ENCODE results near the gene KDM5A.
A peak's percentile ranks its signal among the peaks of the same experiment; 100 is the strongest.
"Not testable (repeated sequence)": the region's sequence is repeated elsewhere in the genome, so short reads cannot be mapped to it uniquely, and the experiment has no call there.

The KDM5A gene

GRCh38 chr12:237026-237815 is 151.9 kb downstream of the KDM5A start:
- no peak for DNase-seq

DNA sequence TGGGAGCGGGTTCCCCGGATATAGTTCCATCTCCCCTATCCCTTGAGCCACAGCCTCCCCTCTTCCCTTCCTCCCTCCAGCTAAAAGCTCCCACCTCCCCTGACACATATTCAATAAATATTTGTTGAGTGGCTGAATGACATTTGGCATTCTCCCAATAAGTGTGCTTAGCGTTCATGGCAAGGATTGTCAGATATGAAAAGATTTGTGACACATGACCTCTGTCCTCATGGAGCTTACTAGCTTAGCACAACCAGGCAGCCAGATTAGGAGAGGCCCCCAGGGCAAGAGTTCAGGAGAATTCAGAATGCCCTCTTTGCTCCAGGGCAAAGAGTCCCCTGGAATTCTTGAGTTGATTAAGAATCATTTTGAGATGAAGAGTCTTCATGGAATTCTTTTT is 152.7 kb downstream of the KDM5A start:
- no peak for DNase-seq

DNA sequence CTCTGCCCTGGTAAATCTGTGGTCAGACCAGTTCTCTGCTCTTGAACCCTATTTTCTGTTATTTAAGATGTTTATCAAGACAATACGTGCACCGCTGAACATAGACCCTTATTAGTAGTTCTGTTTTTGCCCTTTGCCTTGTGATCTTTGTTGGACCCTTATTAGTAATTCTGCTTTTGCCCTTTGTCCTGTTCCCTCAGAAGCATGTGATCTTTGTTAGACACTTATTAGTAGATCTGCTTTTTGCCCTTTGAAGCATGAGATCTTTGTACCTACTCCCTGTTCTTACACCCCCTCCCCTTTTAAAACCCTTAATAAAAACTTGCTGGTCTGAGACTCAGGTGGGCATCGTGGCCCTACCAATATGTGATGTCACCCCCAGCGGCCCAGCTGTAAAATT is 153.2 kb downstream of the KDM5A start:
- not testable (repeated sequence) for DNase-seq

GRCh38 chr12:234891-235415 is 154.2 kb downstream of the KDM5A start:
- no peak for DNase-seq

DNA sequence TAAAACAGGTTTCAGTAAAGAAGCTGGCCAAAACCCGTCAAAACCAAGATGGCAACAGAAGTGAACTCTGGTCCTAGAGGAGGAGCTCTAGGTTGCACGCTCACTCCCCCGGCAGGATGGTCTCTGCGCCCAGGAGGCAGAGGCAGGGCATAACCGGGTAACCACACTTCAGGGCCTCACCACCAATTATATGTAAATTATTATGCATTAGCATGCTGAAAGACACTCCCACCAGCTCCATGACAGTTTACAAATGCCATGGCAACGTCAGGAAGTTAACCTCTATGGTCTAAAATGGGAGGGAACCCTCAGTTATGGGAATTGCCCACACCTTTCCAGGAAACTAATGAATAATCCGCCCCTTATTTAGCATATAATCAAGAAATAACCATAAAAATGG is 155.1 kb downstream of the KDM5A start:
- no peak for DNase-seq

DNA sequence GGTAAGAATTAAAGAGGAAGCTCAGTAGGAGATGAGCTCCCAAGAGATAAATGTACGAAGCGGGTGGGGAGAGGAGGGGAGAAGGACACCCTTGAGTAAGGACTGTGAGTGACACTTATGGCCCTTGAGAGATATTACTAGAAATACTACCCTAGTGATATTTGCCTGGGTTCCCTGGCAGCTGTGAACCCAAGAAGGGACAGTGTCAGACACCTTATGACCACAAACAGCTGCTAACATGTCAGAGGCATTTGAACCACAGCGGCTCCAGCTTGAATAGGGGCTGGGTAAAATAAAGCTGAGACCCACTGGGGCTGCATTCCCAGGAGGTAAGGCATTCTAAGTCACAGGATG is 155.5 kb downstream of the KDM5A start:
- DNase-seq = no peak

DNA sequence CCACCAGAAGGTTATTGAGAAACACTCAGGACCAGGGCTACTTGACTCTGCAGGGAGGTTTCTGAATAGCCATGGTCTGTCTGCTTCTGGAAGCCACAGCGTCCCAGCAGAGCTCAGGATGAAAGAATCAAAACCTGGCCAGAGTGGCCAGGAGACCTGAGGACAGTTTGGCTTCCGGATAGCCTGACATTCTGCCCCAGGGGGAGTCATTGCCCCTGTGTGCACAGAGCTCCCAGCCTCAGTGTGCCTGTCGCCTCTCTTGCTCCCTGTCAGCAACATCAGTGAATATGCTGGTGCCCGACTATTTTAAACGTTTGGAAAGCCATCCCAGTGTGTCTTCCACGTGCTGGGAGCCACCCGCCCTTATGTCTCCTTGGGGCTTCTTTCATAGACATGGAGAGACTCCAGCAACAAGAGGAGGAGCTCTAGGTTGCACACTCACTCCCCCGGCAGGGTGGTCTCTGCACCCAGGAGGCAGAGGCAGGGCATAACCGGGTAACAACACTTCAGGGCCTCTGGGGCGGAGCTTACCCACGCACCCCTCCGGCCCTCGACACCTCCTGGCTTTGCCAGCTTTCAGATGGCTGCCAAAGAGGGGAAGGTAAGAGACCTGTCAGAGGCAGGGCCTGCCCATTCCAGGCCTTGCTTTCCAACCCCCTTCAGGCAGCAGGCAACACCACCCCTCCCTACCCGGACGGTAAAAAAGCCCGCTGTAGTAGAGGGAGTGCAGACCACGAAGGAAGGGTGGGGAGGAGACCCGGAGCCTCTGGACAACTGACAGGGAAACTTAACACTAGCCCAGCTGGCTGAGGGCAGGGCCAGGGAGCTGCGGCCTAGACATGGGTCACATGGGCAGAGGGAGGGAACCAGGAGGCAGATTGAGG is 156.1 kb downstream of the KDM5A start:
- peak; percentile 73 for DNase-seq

- DNase-seq = no peak
Observed at GRCh38 chr12:230925-231671, 158.0 kb downstream of the KDM5A start.
